ENCODE data around the gene DHPS. TPM values are rescaled to one million over a fixed set of nuclear protein-coding genes. Genes with fewer than 3 reads are reported as not detected.

The DHPS gene
- total and polyA plus RNA-seq, 2 of the 13 experiments (the other 11 are each of a cell fraction or from before 2014, with no cell fraction given): 43.3 to 84.3 TPM

GRCh38 chr19:12668932-12669269 is 12.8 kb downstream of the DHPS start (continued):
- TF ChIP-seq GMEB1 (CRISPR knock-in tag; IDR thresholded peaks at IDR 0.05; ENCODE audit: borderline replicate concordance): no peak
- TF ChIP-seq ZNF841 (CRISPR knock-in tag; IDR thresholded peaks at IDR 0.05; ENCODE audit: borderline replicate concordance): peak; percentile 44; the same call in 1 of the 2 replicates
- TF ChIP-seq KDM5B (CRISPR knock-in tag; IDR thresholded peaks at IDR 0.05; ENCODE audit: borderline replicate concordance): 0 out of 2 replicates have a peak, but pooled peaks have one; percentile 53
- TF ChIP-seq SAFB2 (CRISPR knock-in tag; IDR thresholded peaks at IDR 0.05; ENCODE audit: borderline replicate concordance, low read depth): no peak
- 0 out of 2 replicates have a peak, but pooled peaks have one; percentile 25 for TF ChIP-seq ZNF761 (CRISPR knock-in tag; conservative IDR thresholded peaks at IDR 0.05)
- TF ChIP-seq SP140L (CRISPR knock-in tag; IDR thresholded peaks at IDR 0.05; ENCODE audit: borderline replicate concordance): no peak
- no peak for TF ChIP-seq CREB3 (CRISPR knock-in tag; IDR thresholded peaks at IDR 0.05)
- no peak for TF ChIP-seq ZBTB42 (CRISPR knock-in tag; IDR thresholded peaks at IDR 0.05)
- TF ChIP-seq RBM22 (optimal IDR thresholded peaks at IDR 0.05; ENCODE audit: low read length): no peak
- TF ChIP-seq AKAP8 (CRISPR knock-in tag; IDR thresholded peaks at IDR 0.05): no peak
- TF ChIP-seq AGO2 (optimal IDR thresholded peaks at IDR 0.05; ENCODE audit: low read depth, low read length): peak; percentile 95
- TF ChIP-seq HDAC6 (IDR thresholded peaks at IDR 0.05; ENCODE audit: low read depth, low read length): no peak
- TF ChIP-seq KLF6 (CRISPR knock-in tag; IDR thresholded peaks at IDR 0.05): no peak
- TF ChIP-seq BORCS8-MEF2B (CRISPR knock-in tag; IDR thresholded peaks at IDR 0.05): no peak
- TF ChIP-seq ZNF407 (CRISPR knock-in tag; IDR thresholded peaks at IDR 0.05; ENCODE audit: not compliant biosample characterization): peak; percentile 29
- no peak for TF ChIP-seq MYPOP (CRISPR knock-in tag; IDR thresholded peaks at IDR 0.05)
- TF ChIP-seq FOSL2 (CRISPR knock-in tag; IDR thresholded peaks at IDR 0.05): no peak
- peak; percentile 62; the same call in 1 of the 2 replicates for TF ChIP-seq MYC (CRISPR knock-in tag; IDR thresholded peaks at IDR 0.05; ENCODE audit: borderline replicate concordance)
- TF ChIP-seq ZNF10 (CRISPR knock-in tag; IDR thresholded peaks at IDR 0.05; ENCODE audit: borderline replicate concordance, low read depth): no peak
